Measurements from ENCODE around the gene FGF22. TPM values are rescaled to one million over a fixed set of nuclear protein-coding genes. Genes with fewer than 3 reads are reported as not detected.
A peak's percentile ranks its signal among the peaks of the same experiment; 100 is the strongest.

The FGF22 gene
- total and polyA plus RNA-seq, 2 donors (not counting 1 experiment from before 2014, with no cell fraction given): 0.34 to 2.9 TPM

- Histone ChIP-seq H3K9me3 (ENCODE audit: control extremely low read depth in 1 of 3, control insufficient read depth in 2 of 3, insufficient read depth in 1 of 3, low read length in 2 of 3) (peaks cover 0 to 30% (median 0%) of the 10 kb centered on the region in 3 donors), H3K4me3 (ENCODE audit: control extremely low read depth in 1 of 5, extremely low read depth in 1 of 5, insufficient read depth in 1 of 5, low read depth in 2 of 5, low read length in 4 of 5) (peak overlapping the region in 1 of 5 experiments; percentile 45), H3K9ac (ENCODE audit: low read length) (no peak overlapping the region), H3K4me1 (ENCODE audit: control insufficient read depth in 2 of 2, insufficient read depth in 2 of 2, low read length in 2 of 2) (peaks cover 13 to 26% of the 10 kb centered on the region in 2 donors), H3K36me3 (replicated peaks in 1 of 2; ENCODE audit: control extremely low read depth in 1 of 2, control insufficient read depth in 1 of 2, extremely low read depth in 1 of 2, insufficient read depth in 2 of 2, low read length in 1 of 2) (no peaks in the 10 kb centered on the region), H3K79me2 (ENCODE audit: control insufficient read depth, insufficient read depth, low read length) (no peaks in the 10 kb centered on the region), H3K4me2 (replicated peaks; ENCODE audit: low read depth, low read length, poor library complexity, severe bottlenecking) (peak overlapping the region; percentile 98), H3K27ac (ENCODE audit: low read length in 2 of 2) (no peak overlapping the region), H4K20me1 (ENCODE audit: control insufficient read depth, insufficient read depth, low read length, poor library complexity, severe bottlenecking) (peaks cover 19% of the 10 kb centered on the region), H3K27me3 (replicated peaks in 1 of 4; ENCODE audit: control extremely low read depth in 1 of 4, control insufficient read depth in 3 of 4, insufficient read depth in 4 of 4, low read length in 3 of 4) (peaks cover 0 to 36% (median 11%) of the 10 kb centered on the region in 4 experiments), H2AFZ (ENCODE audit: insufficient read depth, low read depth, low read length, poor library complexity, severe bottlenecking) (no peak overlapping the region)
- no peak for TF ChIP-seq EZH2 (IDR thresholded peaks at IDR 0.05; ENCODE audit: borderline replicate concordance, insufficient read depth, low read depth, low read length, poor library complexity, severe bottlenecking)
- TF ChIP-seq, protein P1, sequence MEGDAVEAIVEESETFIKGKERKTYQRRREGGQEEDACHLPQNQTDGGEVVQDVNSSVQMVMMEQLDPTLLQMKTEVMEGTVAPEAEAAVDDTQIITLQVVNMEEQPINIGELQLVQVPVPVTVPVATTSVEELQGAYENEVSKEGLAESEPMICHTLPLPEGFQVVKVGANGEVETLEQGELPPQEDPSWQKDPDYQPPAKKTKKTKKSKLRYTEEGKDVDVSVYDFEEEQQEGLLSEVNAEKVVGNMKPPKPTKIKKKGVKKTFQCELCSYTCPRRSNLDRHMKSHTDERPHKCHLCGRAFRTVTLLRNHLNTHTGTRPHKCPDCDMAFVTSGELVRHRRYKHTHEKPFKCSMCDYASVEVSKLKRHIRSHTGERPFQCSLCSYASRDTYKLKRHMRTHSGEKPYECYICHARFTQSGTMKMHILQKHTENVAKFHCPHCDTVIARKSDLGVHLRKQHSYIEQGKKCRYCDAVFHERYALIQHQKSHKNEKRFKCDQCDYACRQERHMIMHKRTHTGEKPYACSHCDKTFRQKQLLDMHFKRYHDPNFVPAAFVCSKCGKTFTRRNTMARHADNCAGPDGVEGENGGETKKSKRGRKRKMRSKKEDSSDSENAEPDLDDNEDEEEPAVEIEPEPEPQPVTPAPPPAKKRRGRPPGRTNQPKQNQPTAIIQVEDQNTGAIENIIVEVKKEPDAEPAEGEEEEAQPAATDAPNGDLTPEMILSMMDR (IDR thresholded peaks at IDR 0.05): no peak
- Mint-ChIP-seq H3K4me1 (peaks cover 12% of the 10 kb centered on the region), H3K27ac (no peak overlapping the region), H3K27me3 (peaks cover 9% of the 10 kb centered on the region), H3K9me3 (ENCODE audit: insufficient read depth) (no peaks in the 10 kb centered on the region), H3K4me3 (peak overlapping the region; percentile 76)
- ChIA-PET POLR2A (no interaction called here), CTCF (interaction anchor here (1.1 kb wide), 1 partner anchor 94 kb away, joined by 5 read pairs; no protein-coding TSS in a partner anchor)
- no peak for DNase-seq
- 98% methylated on average over 15 of the region's 16 CpGs for WGBS (ENCODE audit: insufficient coverage)
- intact Hi-C loops (cut with micrococcal nuclease): no loop called here
- no peak for ATAC-seq (ENCODE audit: low read depth)
Measured at GRCh38 chr19:678791-679388, 39.2 kb downstream of the FGF22 start.

Measured in B cell (primary cell).